Measurements from ENCODE around the gene PLPP2.

PLPP2 gene

DNA sequence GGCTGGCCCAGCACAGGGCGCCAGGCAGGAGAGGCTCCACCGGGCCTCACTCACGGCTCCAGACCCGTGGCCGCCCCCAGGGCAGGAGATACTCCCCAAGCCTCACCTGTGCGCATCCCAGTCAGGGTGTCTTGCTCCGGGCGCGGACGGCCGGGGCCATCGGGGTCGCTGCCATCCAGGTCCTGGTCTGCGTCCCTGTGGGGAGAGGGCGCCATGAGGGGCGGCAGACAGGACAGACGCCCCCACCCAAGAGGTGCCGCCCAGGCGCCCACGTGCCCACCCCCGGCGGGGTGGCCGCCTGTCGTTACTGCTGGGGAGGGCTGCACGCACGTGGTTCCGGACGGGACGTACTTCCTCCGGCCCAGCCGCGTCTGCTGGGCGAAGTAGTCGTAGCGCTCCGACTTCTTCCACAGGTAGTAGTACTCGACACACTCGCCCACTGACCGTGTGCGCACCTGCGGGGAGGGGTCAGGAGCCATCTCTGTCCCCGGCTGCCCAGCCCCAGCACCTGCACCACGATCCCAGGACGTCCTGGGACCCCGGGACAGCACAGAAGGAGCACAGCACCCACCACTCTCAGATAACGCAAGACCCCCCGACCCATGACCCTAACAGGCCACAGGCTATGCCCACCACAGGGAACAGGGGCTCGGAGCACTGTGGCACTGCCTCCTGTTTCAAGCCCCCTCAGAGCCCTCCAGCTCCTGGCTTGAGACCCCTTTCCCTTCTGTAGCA is 17.4 kb upstream of the PLPP2 start:
- no peak overlapping the region for H3K4me3 ChIP-seq (ENCODE audit: low read depth, low read length)
- H3K27ac ChIP-seq (ENCODE audit: extremely low read depth, low read depth, low read length), result no peak overlapping the region
- no peaks in the 10 kb centered on the region for H3K9me3 ChIP-seq (ENCODE audit: control insufficient read depth, insufficient read depth, low read depth, low read length)
- H3K36me3 ChIP-seq (ENCODE audit: control insufficient read depth in 2 of 2, insufficient read depth in 1 of 2, low read length in 2 of 2), result peaks cover 0 to 77% of the 10 kb centered on the region in 2 experiments; a peak in 1 of 3 replicates
- TF ChIP-seq REPIN1 (tag by site-specific recombination; IDR thresholded peaks at IDR 0.05; ENCODE audit: low read depth) (no peak), ZNF704 (tag by site-specific recombination; IDR thresholded peaks at IDR 0.05) (no peak), MEIS1 (CRISPR knock-in tag; IDR thresholded peaks at IDR 0.05; ENCODE audit: borderline replicate concordance) (no peak), ZNF214 (tag by site-specific recombination; IDR thresholded peaks at IDR 0.05; ENCODE audit: borderline replicate concordance) (no peak), ZNF621 (tag by site-specific recombination; IDR thresholded peaks at IDR 0.05) (no peak), ZNF670 (tag by site-specific recombination; IDR thresholded peaks at IDR 0.05; ENCODE audit: low read depth) (no peak), SP7 (tag by site-specific recombination; IDR thresholded peaks at IDR 0.05) (no peak), ZNF302 (tag by site-specific recombination; IDR thresholded peaks at IDR 0.05; ENCODE audit: low read depth) (no peak), ZNF266 (tag by site-specific recombination; IDR thresholded peaks at IDR 0.05; ENCODE audit: low read depth) (no peak), RBAK (tag by site-specific recombination; IDR thresholded peaks at IDR 0.05) (no peak), PBX3 (CRISPR knock-in tag; IDR thresholded peaks at IDR 0.05) (no peak), BCL11B (tag by site-specific recombination; IDR thresholded peaks at IDR 0.05; ENCODE audit: low read depth) (no peak), ZFHX2 (tag by site-specific recombination; conservative IDR thresholded peaks at IDR 0.05) (no peak), SALL2 (tag by site-specific recombination; IDR thresholded peaks at IDR 0.05; ENCODE audit: borderline replicate concordance) (no peak), ZNF404 (tag by site-specific recombination; IDR thresholded peaks at IDR 0.05) (no peak), KLF7 (tag by site-specific recombination; IDR thresholded peaks at IDR 0.05; ENCODE audit: borderline replicate concordance) (no peak)
- TF ChIP-seq, protein P1, sequence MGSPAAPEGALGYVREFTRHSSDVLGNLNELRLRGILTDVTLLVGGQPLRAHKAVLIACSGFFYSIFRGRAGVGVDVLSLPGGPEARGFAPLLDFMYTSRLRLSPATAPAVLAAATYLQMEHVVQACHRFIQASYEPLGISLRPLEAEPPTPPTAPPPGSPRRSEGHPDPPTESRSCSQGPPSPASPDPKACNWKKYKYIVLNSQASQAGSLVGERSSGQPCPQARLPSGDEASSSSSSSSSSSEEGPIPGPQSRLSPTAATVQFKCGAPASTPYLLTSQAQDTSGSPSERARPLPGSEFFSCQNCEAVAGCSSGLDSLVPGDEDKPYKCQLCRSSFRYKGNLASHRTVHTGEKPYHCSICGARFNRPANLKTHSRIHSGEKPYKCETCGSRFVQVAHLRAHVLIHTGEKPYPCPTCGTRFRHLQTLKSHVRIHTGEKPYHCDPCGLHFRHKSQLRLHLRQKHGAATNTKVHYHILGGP (tag by site-specific recombination; IDR thresholded peaks at IDR 0.05), result no peak
- no peaks in the 10 kb centered on the region for H3K4me1 ChIP-seq (ENCODE audit: control insufficient read depth, insufficient read depth, low read length)
- ChIA-PET CTCF (no interaction called here), POLR2A (no interaction called here)

DNA sequence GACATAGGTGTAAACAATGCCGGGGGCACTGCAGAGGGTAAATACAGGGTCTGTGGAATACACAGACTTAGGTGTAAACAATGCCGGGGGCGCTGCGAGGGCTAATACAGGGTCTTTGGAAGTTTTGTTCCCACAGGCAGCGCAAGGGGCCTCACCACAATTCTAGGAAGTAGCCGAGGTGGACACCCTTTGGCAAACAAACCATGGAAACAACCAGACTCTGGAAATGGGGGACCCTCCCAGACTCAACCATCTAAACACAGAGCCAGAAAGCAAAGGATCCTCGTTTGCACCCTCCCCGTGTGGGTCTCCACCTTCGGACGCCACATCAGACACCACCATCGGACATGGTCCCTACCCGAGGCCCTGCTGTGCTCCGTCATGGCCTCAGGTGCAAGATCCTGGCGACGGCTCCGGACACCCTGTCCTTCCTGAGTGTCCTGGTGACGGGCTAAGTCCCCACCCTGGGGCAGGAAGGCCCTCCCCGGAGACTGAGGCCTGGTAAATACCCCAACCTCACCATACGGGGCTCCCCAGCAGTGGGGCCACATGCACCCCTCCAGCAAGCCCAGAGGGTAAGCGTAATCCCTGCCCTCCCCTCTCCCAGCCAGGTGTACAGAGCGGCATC is 16.7 kb upstream of the PLPP2 start:
- H3K27ac ChIP-seq (ENCODE audit: extremely low read depth, low read depth, low read length), result no peak overlapping the region
- H3K4me3 ChIP-seq (ENCODE audit: low read depth, low read length), result no peak overlapping the region
- CTCF ChIA-PET, result no interaction called here
- no peaks in the 10 kb centered on the region for H3K9me3 ChIP-seq (ENCODE audit: control insufficient read depth, insufficient read depth, low read depth, low read length)
- POLR2A ChIA-PET, result no interaction called here
- H3K4me1 ChIP-seq (ENCODE audit: control insufficient read depth, insufficient read depth, low read length), result no peaks in the 10 kb centered on the region
- peaks cover 0 to 70% of the 10 kb centered on the region in 2 experiments; a peak in 1 of 3 replicates for H3K36me3 ChIP-seq (ENCODE audit: control insufficient read depth in 2 of 2, insufficient read depth in 1 of 2, low read length in 2 of 2)
- TF ChIP-seq ZEB2 (tag by site-specific recombination; IDR thresholded peaks at IDR 0.05) (no peak), WT1 (tag by site-specific recombination; IDR thresholded peaks at IDR 0.05) (no peak), ZNF398 (tag by site-specific recombination; IDR thresholded peaks at IDR 0.05) (no peak), REPIN1 (tag by site-specific recombination; IDR thresholded peaks at IDR 0.05; ENCODE audit: low read depth) (no peak), SCRT1 (tag by site-specific recombination; IDR thresholded peaks at IDR 0.05; ENCODE audit: borderline replicate concordance) (no peak), ZFP3 (tag by site-specific recombination; IDR thresholded peaks at IDR 0.05; ENCODE audit: low read depth) (no peak), SP2 (tag by site-specific recombination; IDR thresholded peaks at IDR 0.05) (no peak), PRDM6 (tag by site-specific recombination; IDR thresholded peaks at IDR 0.05) (no peak), ZBTB7A (tag by site-specific recombination; IDR thresholded peaks at IDR 0.05; ENCODE audit: low read depth) (no peak), ZNF433 (tag by site-specific recombination; IDR thresholded peaks at IDR 0.05; ENCODE audit: low read depth) (no peak), EGR2 (tag by site-specific recombination; IDR thresholded peaks at IDR 0.05; ENCODE audit: low read depth) (no peak), ZNF473 (tag by site-specific recombination; IDR thresholded peaks at IDR 0.05) (no peak)
